Measurements from ENCODE around the gene PARP4.

- no peak for TF ChIP-seq CTCF (IDR thresholded peaks at IDR 0.05; ENCODE audit: low read depth, low read length)
- no peak for TF ChIP-seq POLR2A (IDR thresholded peaks at IDR 0.05; ENCODE audit: extremely low read depth, insufficient read length)
- TF ChIP-seq MAX (IDR thresholded peaks at IDR 0.05; ENCODE audit: low read depth, low read length), result no peak
- TF ChIP-seq MYC (IDR thresholded peaks at IDR 0.05; ENCODE audit: low read depth, low read length), result no peak
These were observed 119.6 kb downstream of the PARP4 start for GRCh38 chr13:24392972-24393371.
